VCaP (cell line): ENCODE measurements around the gene IZUMO1R.

Source experiments
- H3K27ac ChIP-seq: fragments of 450-650 bp; 2 replicates; pipeline ENCODE4 v1.5.1; 2017
- TF ChIP-seq, protein P1 (sequence below): fragments of 450-650 bp; conservative IDR thresholded peaks from 2 replicates; pipeline ENCODE4 v1.5.1; 2017; ENCODE audit warnings: mild to moderate bottlenecking, moderate library complexity

Gene IZUMO1R

DNA sequence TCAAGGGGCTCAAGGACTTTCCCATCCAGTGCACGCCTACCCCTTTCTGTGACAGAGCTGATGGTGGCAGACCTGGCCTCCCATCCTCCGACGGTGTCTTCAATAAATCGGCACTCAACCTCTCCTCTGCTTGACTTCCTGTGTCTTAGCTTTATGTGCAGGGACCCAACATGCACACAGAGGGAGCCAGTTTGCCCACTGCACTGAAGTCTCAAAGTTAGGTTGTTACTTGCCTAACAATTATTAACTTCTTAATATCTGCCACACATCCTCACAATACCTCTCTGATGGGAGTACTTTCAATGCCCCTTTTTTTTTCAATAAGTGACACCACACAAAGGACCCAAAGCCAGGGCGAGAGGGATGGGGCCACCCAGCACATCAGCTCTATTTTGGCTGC lies 3.6 kb downstream of the IZUMO1R start:
- TF ChIP-seq, protein P1, sequence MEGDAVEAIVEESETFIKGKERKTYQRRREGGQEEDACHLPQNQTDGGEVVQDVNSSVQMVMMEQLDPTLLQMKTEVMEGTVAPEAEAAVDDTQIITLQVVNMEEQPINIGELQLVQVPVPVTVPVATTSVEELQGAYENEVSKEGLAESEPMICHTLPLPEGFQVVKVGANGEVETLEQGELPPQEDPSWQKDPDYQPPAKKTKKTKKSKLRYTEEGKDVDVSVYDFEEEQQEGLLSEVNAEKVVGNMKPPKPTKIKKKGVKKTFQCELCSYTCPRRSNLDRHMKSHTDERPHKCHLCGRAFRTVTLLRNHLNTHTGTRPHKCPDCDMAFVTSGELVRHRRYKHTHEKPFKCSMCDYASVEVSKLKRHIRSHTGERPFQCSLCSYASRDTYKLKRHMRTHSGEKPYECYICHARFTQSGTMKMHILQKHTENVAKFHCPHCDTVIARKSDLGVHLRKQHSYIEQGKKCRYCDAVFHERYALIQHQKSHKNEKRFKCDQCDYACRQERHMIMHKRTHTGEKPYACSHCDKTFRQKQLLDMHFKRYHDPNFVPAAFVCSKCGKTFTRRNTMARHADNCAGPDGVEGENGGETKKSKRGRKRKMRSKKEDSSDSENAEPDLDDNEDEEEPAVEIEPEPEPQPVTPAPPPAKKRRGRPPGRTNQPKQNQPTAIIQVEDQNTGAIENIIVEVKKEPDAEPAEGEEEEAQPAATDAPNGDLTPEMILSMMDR: no peak
- no peak overlapping the region for H3K27ac ChIP-seq

DNA sequence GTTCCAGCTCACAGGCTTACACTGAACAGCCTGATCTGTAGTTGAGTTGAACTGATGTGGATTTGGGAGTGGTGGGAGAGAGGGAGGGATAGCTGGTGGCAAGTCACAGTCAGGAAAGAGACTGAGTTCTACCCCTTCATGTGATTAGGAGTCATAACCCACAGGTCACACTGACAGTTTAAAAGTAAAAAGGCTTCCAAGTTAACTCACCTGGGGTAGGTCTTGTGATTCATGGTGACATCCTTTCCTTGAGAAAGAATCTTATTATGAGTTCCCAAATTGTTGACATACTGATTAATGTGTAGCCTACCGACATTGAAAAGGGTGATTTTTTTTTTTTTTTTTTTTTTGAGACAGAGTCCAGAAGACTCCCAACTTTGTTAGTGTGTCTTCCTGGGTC lies 5.4 kb downstream of the IZUMO1R start:
- H3K27ac ChIP-seq: peak overlapping the region; percentile 45
- TF ChIP-seq, protein P1: no peak

DNA sequence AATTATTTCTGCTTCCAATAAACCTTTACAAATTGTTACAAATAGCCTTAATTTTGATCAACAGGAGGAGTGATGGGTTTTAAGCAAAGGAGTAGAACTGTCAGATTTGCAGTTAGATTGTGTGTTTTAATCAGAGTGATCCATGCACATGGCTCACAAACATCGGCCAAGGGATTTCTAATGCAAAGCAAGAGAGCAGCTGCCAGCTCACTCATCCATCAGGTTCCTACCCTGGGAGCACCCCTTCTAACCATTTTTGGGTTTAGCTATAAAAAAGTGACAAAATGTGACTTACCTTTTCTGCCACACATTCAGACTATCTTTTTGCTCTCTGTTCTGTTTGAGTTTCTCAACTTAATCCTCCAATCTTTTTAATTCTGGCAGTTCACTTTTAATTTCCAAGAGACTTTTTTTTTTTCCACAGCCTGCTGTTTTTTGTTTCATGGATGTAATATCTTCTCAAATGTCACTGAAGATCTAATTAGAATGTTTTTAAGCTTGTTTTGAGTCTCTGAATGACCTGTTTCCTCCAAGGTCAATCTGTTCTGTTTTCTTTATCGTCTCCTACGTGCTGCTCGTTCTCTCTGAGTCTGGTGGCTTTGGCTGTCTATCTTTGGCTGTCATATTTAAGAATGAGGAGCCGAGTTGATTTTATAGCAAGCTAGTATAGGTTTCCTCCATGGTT lies 6.0 kb downstream of the IZUMO1R start:
- peak overlapping the region; percentile 45 for H3K27ac ChIP-seq
- TF ChIP-seq, protein P1: no peak

DNA sequence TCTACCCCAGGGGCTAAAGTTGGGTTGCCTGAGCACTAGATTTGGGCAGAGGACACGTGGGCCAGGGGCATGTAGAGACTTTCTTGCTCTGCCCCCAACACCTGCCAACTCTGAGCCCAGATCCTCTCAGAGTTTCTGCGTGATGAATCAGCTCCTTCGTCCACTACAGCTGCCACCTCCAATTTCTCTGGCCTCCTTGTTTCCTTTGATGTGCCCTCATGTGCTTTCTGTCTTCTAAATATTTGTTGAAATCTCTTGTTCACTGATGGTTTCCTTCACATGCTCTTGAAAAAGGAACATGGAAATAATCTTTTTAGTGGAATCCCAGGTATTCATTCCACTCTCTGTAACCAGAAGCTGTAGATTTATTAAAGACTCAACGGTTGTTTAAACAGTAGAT lies 8.0 kb downstream of the IZUMO1R start:
- H3K27ac ChIP-seq: no peak overlapping the region
- TF ChIP-seq, protein P1: no peak

DNA sequence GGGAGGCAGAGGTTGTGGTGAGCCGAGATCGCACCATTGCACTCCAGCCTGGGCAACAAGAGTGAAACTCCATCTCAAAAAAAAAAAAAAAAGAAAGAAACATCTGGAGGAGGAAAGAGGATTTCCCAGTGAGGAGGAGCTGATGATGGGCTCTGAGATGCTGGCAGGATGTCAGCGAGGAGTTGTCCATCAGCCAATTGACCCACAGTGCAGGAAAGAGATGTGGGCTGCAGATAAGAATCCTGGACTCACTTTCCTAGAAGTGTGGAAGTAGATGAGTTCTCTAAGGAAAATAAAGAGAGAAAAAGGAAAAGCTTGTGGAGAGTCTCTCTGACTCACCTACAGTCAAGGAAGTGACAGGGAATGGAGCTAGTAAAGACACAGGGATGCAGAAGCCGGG lies 9.7 kb downstream of the IZUMO1R start:
- H3K27ac ChIP-seq: no peak overlapping the region
- TF ChIP-seq, protein P1: no peak

DNA sequence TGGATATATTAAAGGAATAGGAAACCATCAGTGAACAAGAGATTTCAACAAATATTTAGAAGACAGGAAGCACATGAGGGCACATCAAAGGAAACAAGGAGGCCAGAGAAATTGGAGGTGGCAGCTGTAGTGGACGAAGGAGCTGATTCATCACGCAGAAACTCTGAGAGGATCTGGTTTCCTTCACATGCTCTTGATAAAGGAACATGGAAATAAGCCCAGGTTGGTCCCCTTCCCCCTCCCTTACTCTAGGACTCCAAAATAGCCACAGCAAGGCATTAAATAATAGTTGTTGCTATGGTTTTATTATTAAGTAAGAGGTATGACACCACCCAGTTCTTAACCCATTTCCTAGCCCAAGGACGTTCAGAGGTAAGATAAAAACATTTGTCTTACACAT lies 11.3 kb downstream of the IZUMO1R start:
- TF ChIP-seq, protein P1: no peak
- H3K27ac ChIP-seq: no peak overlapping the region

DNA sequence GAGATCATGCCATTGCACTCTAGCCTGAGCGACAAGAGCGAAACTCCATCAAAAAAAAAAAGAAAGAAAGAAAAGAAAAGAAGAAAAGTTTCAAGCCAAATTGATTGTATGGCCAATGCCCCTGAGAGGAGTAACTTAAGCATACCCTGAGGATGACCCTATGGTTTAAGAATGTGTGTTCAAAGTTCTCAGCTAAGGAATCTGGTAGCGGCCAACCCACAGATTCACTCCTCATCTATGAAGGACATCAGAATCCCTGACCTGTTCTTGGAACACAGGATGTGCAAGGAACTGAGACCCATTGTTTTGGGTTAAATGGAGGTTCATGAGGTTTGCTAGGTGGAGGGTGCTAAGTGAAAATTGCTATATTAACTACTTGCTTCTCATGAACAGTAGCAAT lies 18.1 kb downstream of the IZUMO1R start:
- TF ChIP-seq, protein P1: no peak
- no peak overlapping the region for H3K27ac ChIP-seq
